Measurements from ENCODE around the gene IL5. TPM values are rescaled to one million over a fixed set of nuclear protein-coding genes. Genes with fewer than 3 reads are reported as not detected.
"Not testable (repeated sequence)": the region's sequence is repeated elsewhere in the genome, so short reads cannot be mapped to it uniquely, and the experiment has no call there.

Gene IL5
- total RNA-seq, 1 experiment from 2014 or later: not detected

DNA sequence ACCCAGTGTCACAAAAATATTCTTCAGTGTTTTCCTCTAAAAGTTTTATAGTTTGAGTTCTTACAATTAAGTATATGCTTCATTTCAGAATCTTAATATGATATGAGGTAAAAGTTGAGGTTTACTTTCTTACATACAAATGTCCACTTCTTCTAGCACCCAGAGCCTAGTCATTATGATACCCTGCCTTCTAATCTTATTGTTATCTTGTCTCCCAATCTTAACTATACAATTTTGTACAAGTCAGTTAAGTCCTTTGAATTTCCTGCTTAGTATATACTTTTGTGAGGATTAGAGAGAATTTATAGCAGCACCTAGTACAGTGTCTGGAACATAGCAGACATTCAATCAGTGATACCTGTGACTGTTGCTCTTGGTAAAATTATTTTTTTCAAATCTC, 42.7 kb upstream of the IL5 start:
- Mint-ChIP-seq H3K27ac (ENCODE audit: low read depth, unreplicated experiment) (no peak overlapping the region), H3K9me3 (ENCODE audit: unreplicated experiment) (no peaks in the 10 kb centered on the region), H3K27me3 (ENCODE audit: insufficient read depth, unreplicated experiment) (no peaks in the 10 kb centered on the region), H3K36me3 (ENCODE audit: insufficient read depth, unreplicated experiment) (peaks cover 97% of the 10 kb centered on the region), H3K4me3 (ENCODE audit: unreplicated experiment) (no peak overlapping the region), H3K4me1 (ENCODE audit: insufficient read depth, unreplicated experiment) (no peaks in the 10 kb centered on the region)
- ChIA-PET CTCF (interaction anchor here (0.6 to 1.2 kb wide), 4 partner anchors 18 to 522 kb away, joined by 3 read pairs; no protein-coding TSS in a partner anchor), POLR2A (interaction anchor here (0.9 to 1.2 kb wide), 3 partner anchors 13 to 29 kb away, joined by 3 to 6 read pairs (median 3); partner anchors contain the start of gene RAD50)
- intact Hi-C loops (cut with micrococcal nuclease): no loop called here
- no TSS peak for BruUV-seq (replicated peaks)
- DNase-seq (ENCODE audit: unreplicated experiment): no peak
- TF ChIP-seq, protein P1, sequence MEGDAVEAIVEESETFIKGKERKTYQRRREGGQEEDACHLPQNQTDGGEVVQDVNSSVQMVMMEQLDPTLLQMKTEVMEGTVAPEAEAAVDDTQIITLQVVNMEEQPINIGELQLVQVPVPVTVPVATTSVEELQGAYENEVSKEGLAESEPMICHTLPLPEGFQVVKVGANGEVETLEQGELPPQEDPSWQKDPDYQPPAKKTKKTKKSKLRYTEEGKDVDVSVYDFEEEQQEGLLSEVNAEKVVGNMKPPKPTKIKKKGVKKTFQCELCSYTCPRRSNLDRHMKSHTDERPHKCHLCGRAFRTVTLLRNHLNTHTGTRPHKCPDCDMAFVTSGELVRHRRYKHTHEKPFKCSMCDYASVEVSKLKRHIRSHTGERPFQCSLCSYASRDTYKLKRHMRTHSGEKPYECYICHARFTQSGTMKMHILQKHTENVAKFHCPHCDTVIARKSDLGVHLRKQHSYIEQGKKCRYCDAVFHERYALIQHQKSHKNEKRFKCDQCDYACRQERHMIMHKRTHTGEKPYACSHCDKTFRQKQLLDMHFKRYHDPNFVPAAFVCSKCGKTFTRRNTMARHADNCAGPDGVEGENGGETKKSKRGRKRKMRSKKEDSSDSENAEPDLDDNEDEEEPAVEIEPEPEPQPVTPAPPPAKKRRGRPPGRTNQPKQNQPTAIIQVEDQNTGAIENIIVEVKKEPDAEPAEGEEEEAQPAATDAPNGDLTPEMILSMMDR (IDR thresholded peaks at IDR 0.05; ENCODE audit: unreplicated experiment): no peak

- intact Hi-C loops (cut with micrococcal nuclease); DNase-seq (ENCODE audit: unreplicated experiment); POLR2A ChIA-PET: not testable (repeated sequence)
These were observed 41.2 kb upstream of the IL5 start for GRCh38 chr5:132584560-132584959.

GRCh38 chr5:132576123-132576522, 32.8 kb upstream of the IL5 start:
- Mint-ChIP-seq H3K4me1 (ENCODE audit: insufficient read depth, unreplicated experiment) (peaks cover 7% of the 10 kb centered on the region), H3K27me3 (ENCODE audit: insufficient read depth, unreplicated experiment) (no peaks in the 10 kb centered on the region), H3K27ac (ENCODE audit: low read depth, unreplicated experiment) (no peak overlapping the region), H3K36me3 (ENCODE audit: insufficient read depth, unreplicated experiment) (peaks cover 85% of the 10 kb centered on the region), H3K4me3 (ENCODE audit: unreplicated experiment) (no peak overlapping the region), H3K9me3 (ENCODE audit: unreplicated experiment) (no peaks in the 10 kb centered on the region)
- ChIA-PET POLR2A (interaction anchor here (0.6 to 2.5 kb wide), 4 partner anchors 7 to 584 kb away, joined by 3 to 7 read pairs (median 3); partner anchors contain the start of gene RAD50), CTCF (no interaction called here)
- TF ChIP-seq, protein P1 (IDR thresholded peaks at IDR 0.05; ENCODE audit: unreplicated experiment): no peak
- intact Hi-C loops (cut with micrococcal nuclease): no loop called here
- BruUV-seq (replicated peaks): TSS peak; percentile 10
- no peak for DNase-seq (ENCODE audit: unreplicated experiment)

More at GRCh38 chr5:132584560-132584959, 41.2 kb upstream of the IL5 start:
- H3K36me3 Mint-ChIP-seq (ENCODE audit: insufficient read depth, unreplicated experiment): peaks cover 95% of the 10 kb centered on the region
- H3K27me3 Mint-ChIP-seq (ENCODE audit: insufficient read depth, unreplicated experiment); BruUV-seq (replicated peaks); H3K9me3 Mint-ChIP-seq (ENCODE audit: unreplicated experiment); H3K4me3 Mint-ChIP-seq (ENCODE audit: unreplicated experiment); H3K4me1 Mint-ChIP-seq (ENCODE audit: insufficient read depth, unreplicated experiment); H3K27ac Mint-ChIP-seq (ENCODE audit: low read depth, unreplicated experiment); CTCF ChIA-PET: not testable (repeated sequence)

DNA sequence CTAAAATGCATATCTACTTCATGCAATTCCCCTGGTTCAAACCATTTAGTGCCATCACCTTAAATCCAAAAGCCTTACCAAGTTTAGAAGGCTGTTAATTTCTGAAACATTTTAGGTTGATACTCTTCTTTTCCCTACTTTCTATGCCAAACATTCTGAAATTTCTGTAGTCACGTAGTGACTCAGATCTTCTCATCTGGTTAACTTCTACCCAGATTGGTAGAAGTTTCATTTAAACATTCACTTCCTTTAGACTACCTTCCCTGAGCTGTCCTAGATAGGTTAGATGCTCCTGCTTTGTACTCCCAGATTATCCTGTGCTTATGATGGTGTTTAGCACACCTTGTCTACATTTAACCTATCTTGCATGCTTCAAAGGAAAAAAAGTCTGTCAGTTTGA, 23.3 kb upstream of the IL5 start:
- Mint-ChIP-seq H3K4me1 (ENCODE audit: insufficient read depth, unreplicated experiment) (peaks cover 13% of the 10 kb centered on the region), H3K9me3 (ENCODE audit: unreplicated experiment) (no peaks in the 10 kb centered on the region), H3K27me3 (ENCODE audit: insufficient read depth, unreplicated experiment) (no peaks in the 10 kb centered on the region), H3K36me3 (ENCODE audit: insufficient read depth, unreplicated experiment) (peaks cover 40% of the 10 kb centered on the region), H3K27ac (ENCODE audit: low read depth, unreplicated experiment) (peak overlapping the region; percentile 35), H3K4me3 (ENCODE audit: unreplicated experiment) (no peak overlapping the region)
- TF ChIP-seq, protein P1 (IDR thresholded peaks at IDR 0.05; ENCODE audit: unreplicated experiment): no peak
- intact Hi-C loops (cut with micrococcal nuclease): no loop called here
- no peak for DNase-seq (ENCODE audit: unreplicated experiment)
- no TSS peak for BruUV-seq (replicated peaks)
- ChIA-PET CTCF (interaction anchor here (1.2 kb wide), 1 partner anchor 41 kb away, joined by 4 read pairs; no protein-coding TSS in a partner anchor), POLR2A (interaction anchor here (1.9 kb wide), 1 partner anchor 10 kb away, joined by 5 read pairs; the partner anchor contains the start of gene RAD50)

- intact Hi-C loops (cut with micrococcal nuclease); H3K4me3 Mint-ChIP-seq (ENCODE audit: unreplicated experiment); H3K27ac Mint-ChIP-seq (ENCODE audit: low read depth, unreplicated experiment); BruUV-seq (replicated peaks); H3K9me3 Mint-ChIP-seq (ENCODE audit: unreplicated experiment); H3K27me3 Mint-ChIP-seq (ENCODE audit: insufficient read depth, unreplicated experiment); POLR2A ChIA-PET; DNase-seq (ENCODE audit: unreplicated experiment): not testable (repeated sequence)
- peaks cover 36% of the 10 kb centered on the region for H3K36me3 Mint-ChIP-seq (ENCODE audit: insufficient read depth, unreplicated experiment)
- peaks cover 13% of the 10 kb centered on the region for H3K4me1 Mint-ChIP-seq (ENCODE audit: insufficient read depth, unreplicated experiment)
- CTCF ChIA-PET: interaction anchor here (0.7 kb wide), 1 partner anchor 77 kb away, joined by 3 read pairs; no protein-coding TSS in a partner anchor
These were observed 21.2 kb upstream of the IL5 start for GRCh38 chr5:132564555-132564954.

All from MCF 10A (cell line).